ENCODE data around the gene PAK5.

PAK5 gene

DNA sequence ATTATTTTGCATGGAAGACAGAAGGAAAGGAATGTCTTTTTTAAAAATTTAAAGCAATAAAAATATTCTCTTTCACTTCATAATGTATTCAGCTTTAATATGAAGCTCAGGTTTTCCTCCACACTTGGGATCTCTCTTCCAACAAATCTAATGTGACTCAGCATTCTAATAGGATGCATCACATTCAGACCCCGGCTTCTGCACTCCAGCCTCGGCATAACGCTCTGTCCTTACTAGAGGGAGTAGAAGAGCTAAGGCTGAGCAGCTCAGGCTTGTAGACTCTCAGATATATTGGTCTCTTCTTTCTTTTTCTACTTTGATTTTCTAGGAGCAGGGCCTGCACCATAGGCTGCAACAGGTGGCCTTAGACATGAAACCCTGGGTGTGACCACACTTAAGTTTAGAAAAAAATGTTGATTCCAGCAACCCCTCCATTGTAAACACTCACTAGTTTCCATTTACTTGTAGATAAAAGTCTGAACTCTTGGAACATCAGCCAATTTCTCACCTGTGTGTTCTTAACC, 161.7 kb downstream of the PAK5 start:
- TF ChIP-seq CTCF (IDR thresholded peaks at IDR 0.05) = no peak
- DNase-seq (ENCODE audit: low spot score) = no peak

DNA sequence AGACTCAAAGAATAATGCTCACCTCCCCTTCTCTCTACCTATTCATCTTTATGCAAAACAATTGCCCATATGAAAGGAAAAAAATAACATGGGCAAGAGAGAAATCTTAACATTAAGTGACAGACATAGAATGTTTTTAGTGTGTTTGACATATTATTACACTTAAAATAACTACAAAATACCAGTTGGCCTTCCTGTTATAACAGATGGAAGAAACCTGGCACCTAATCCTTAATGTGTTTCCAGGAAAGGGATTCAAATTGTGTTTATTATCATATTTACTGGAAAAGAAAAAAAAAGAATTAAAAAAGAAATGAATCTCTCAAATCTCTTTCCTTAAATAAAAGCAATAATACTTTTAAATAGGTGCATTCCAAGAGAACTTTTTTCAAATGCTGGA, 165.9 kb downstream of the PAK5 start:
- no peak for DNase-seq (ENCODE audit: low spot score)

More for the DNA sequence above, 161.7 kb downstream of the PAK5 start:
- H3K27ac ChIP-seq = no peak overlapping the region
- no peak overlapping the region for H3K4me3 ChIP-seq

DNA sequence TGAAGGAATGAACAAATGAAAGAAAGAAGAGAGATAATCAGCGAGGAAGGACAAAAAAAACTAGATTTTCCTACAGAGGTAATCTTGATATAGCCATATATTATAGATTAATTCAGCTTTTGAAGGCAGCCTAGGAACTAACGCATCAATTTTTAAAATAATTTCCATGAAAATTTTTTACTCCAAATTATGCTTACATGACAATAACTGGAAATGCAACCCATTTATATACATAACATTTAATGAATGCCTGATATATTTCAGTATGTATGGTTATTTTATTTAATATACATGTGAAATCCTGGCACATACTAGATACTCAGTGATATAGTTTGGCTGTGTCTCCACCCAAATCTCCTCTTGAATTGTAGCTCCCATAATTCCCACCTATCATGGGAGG, 166.8 kb downstream of the PAK5 start:
- DNase-seq (ENCODE audit: low spot score) = no peak
- Histone ChIP-seq H3K27ac (no peak overlapping the region), H3K4me3 (no peak overlapping the region)
- no peak for TF ChIP-seq CTCF (IDR thresholded peaks at IDR 0.05)

More for the DNA sequence above, 165.9 kb downstream of the PAK5 start:
- TF ChIP-seq CTCF (IDR thresholded peaks at IDR 0.05) = no peak
- no peak overlapping the region for H3K4me3 ChIP-seq
- no peak overlapping the region for H3K27ac ChIP-seq

- Histone ChIP-seq H3K4me3 (no peak overlapping the region), H3K27ac (no peak overlapping the region)
- DNase-seq (ENCODE audit: low spot score) = no peak
- TF ChIP-seq CTCF (IDR thresholded peaks at IDR 0.05) = no peak
Observed at GRCh38 chr20:9668381-9668780, 170.5 kb downstream of the PAK5 start.

DNA sequence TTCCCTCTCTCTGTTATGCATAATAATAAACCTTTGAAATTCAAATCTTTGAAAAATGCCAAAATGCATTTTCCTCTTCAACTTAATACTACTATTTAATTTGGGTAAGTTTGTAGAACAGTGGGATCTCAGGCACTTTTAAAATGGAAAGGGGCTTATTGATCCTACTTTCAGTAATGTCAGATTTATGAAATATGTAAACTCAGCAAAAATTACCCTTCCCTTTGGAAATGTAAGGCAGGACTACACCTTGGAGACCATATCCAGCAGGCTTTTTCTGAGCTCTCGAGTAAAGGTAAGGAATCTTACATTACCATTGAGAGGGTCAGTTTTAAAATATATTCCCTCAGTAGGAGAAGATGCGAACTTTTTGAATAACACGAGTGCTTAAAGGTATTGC, 175.5 kb downstream of the PAK5 start:
- no peak overlapping the region for H3K4me3 ChIP-seq
- DNase-seq (ENCODE audit: low spot score) = no peak
- no peak for TF ChIP-seq CTCF (IDR thresholded peaks at IDR 0.05)
- no peak overlapping the region for H3K27ac ChIP-seq

- DNase-seq (ENCODE audit: low spot score) = no peak
- no peak for TF ChIP-seq CTCF (IDR thresholded peaks at IDR 0.05)
- Histone ChIP-seq H3K4me3 (no peak overlapping the region), H3K27ac (no peak overlapping the region)
Observed at GRCh38 chr20:9660236-9660868, 178.5 kb downstream of the PAK5 start.

DNA sequence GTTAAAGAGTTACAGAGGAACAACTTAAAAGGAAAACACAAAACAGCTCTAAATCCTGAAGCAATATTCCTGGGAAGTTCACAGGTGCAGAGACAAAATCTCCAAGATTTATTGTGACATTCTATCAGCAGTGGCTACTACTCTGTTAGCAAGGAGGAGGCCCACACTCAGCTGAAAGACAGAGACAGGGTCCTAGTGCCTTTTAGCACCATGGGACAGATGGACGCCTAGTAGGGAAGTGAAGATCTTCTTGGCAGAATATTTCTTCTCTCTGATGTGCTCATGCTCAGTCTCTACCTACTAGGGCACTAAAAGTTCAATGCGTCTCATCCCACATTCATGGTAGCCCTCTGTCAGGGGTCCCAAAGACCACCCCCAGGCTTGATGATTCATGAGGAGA, 191.1 kb downstream of the PAK5 start:
- no peak overlapping the region for H3K4me3 ChIP-seq

More for the DNA sequence above, 191.1 kb downstream of the PAK5 start:
- no peak overlapping the region for H3K27ac ChIP-seq
- no peak for DNase-seq (ENCODE audit: low spot score)
- TF ChIP-seq CTCF (IDR thresholded peaks at IDR 0.05) = no peak
